GM18907 (cell line): ENCODE measurements around the gene SEMA5A.
A peak's percentile ranks its signal among the peaks of the same experiment; 100 is the strongest.

Experiments used
- ATAC-seq: cut with Tn5 transposase; IDR thresholded peaks from one replicate; pipeline ENCODE4 v1.9.1; 2021; ENCODE audit warnings: mild to moderate bottlenecking, moderate library complexity; ENCODE audit not compliant: unreplicated experiment

Gene SEMA5A

GRCh38 chr5:9444346-9444745 lies 101.5 kb downstream of the SEMA5A start:
- ATAC-seq = no peak

- no peak for ATAC-seq
These were observed 104.3 kb downstream of the SEMA5A start for GRCh38 chr5:9441610-9442009.

- no peak for ATAC-seq
These were observed 105.4 kb downstream of the SEMA5A start for GRCh38 chr5:9440517-9440916.

GRCh38 chr5:9439531-9440292 lies 106.2 kb downstream of the SEMA5A start:
- ATAC-seq = no peak

GRCh38 chr5:9438596-9439354 lies 107.1 kb downstream of the SEMA5A start:
- ATAC-seq = no peak

GRCh38 chr5:9437741-9438240 lies 108.1 kb downstream of the SEMA5A start:
- ATAC-seq = no peak

GRCh38 chr5:9431496-9432258 lies 114.2 kb downstream of the SEMA5A start:
- ATAC-seq = no peak

GRCh38 chr5:9431151-9431495 lies 114.8 kb downstream of the SEMA5A start:
- no peak for ATAC-seq

GRCh38 chr5:9430306-9430705 lies 115.6 kb downstream of the SEMA5A start:
- ATAC-seq = no peak

GRCh38 chr5:9429691-9430215 lies 116.1 kb downstream of the SEMA5A start:
- no peak for ATAC-seq

- peak; percentile 86 for ATAC-seq
These were observed 117.6 kb downstream of the SEMA5A start for GRCh38 chr5:9428272-9428671.

- peak; percentile 60 for ATAC-seq
These were observed 120.2 kb downstream of the SEMA5A start for GRCh38 chr5:9425710-9426109.

- no peak for ATAC-seq
These were observed 122.3 kb downstream of the SEMA5A start for GRCh38 chr5:9423571-9423970.

GRCh38 chr5:9421884-9422283 lies 124.0 kb downstream of the SEMA5A start:
- no peak for ATAC-seq

- ATAC-seq = no peak
These were observed 126.1 kb downstream of the SEMA5A start for GRCh38 chr5:9419794-9420193.

- no peak for ATAC-seq
These were observed 130.3 kb downstream of the SEMA5A start for GRCh38 chr5:9415566-9415965.

GRCh38 chr5:9415091-9415490 lies 130.8 kb downstream of the SEMA5A start:
- no peak for ATAC-seq

- ATAC-seq = no peak
These were observed 134.7 kb downstream of the SEMA5A start for GRCh38 chr5:9411142-9411541.

GRCh38 chr5:9409413-9409960 lies 136.4 kb downstream of the SEMA5A start:
- ATAC-seq = peak; percentile 79

GRCh38 chr5:9408964-9409363 lies 136.9 kb downstream of the SEMA5A start:
- peak; percentile 47 for ATAC-seq

- ATAC-seq = peak; percentile 72
These were observed 140.6 kb downstream of the SEMA5A start for GRCh38 chr5:9405196-9405754.
